Neural crest cell (in vitro differentiated cells): ENCODE measurements around the gene ACAD11. TPM values are rescaled to one million over a fixed set of nuclear protein-coding genes. Genes with fewer than 3 reads are reported as not detected.
A peak's percentile ranks its signal among the peaks of the same experiment; 100 is the strongest.

Source experiments
- DNase-seq: peaks from one replicate; pipeline ENCODE4 v3.0.0; 2021; ENCODE audit warnings: low read depth, mixed read lengths, low spot score
- H3K27ac Mint-ChIP-seq: one replicate; pipeline ENCODE4 v1.8.0; 2021; ENCODE audit warnings: mild to moderate bottlenecking, mixed read lengths; ENCODE audit not compliant: unreplicated experiment
- H3K27me3 Mint-ChIP-seq: 2 replicates; pipeline ENCODE4 v1.8.0; 2021; ENCODE audit warnings: low read depth, mild to moderate bottlenecking, mixed read lengths
- H3K36me3 Mint-ChIP-seq: 2 replicates; pipeline ENCODE4 v1.8.0; 2021; ENCODE audit warnings: low read depth, mild to moderate bottlenecking, mixed read lengths
- H3K4me1 Mint-ChIP-seq: 2 replicates; pipeline ENCODE4 v1.8.0; 2021; ENCODE audit warnings: mixed read lengths
- H3K4me3 Mint-ChIP-seq: one replicate; pipeline ENCODE4 v1.8.0; 2021; ENCODE audit warnings: mild to moderate bottlenecking, mixed read lengths
- H3K9me3 Mint-ChIP-seq: 2 replicates; pipeline ENCODE4 v1.8.0; 2021; ENCODE audit warnings: mixed read lengths
- total RNA-seq: library from RNA; stranded (reverse); gene quantifications from 2 replicates; pipeline ENCODE4 v1.2.1, GENCODE V29; 2021
- TF ChIP-seq, protein P1 (sequence below): fragments of 200-600 bp; sonication (generic); conservative IDR thresholded peaks from 2 replicates; pipeline ENCODE4 v1.5.0; 2021; ENCODE audit warnings: antibody characterized with exemption, mild to moderate bottlenecking

Gene ACAD11
- total RNA-seq, 1 donor from 2014 or later = 16.7 TPM

DNA sequence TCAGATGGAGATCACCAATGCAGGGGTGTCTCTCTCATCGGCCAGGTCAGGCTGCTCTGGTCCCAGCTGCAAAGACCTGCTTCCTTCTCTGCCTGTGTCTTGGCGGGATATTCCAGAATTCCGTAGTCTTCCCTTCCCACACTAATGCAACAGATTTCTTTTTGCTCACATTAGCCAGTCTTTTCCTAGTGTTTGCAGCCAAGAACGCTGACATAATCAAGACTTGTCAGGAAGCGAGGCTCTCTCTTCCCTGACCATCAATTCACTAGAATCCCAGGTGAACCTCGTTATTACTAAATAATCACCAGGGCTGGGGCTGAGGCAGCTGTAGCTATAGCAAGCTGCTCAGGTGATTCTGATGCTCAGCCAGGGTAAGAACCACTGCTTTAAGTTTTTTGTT is 105.8 kb downstream of the ACAD11 start:
- peak overlapping the region; percentile 46 for H3K27ac Mint-ChIP-seq
- no peak overlapping the region for H3K4me3 Mint-ChIP-seq
- TF ChIP-seq, protein P1, sequence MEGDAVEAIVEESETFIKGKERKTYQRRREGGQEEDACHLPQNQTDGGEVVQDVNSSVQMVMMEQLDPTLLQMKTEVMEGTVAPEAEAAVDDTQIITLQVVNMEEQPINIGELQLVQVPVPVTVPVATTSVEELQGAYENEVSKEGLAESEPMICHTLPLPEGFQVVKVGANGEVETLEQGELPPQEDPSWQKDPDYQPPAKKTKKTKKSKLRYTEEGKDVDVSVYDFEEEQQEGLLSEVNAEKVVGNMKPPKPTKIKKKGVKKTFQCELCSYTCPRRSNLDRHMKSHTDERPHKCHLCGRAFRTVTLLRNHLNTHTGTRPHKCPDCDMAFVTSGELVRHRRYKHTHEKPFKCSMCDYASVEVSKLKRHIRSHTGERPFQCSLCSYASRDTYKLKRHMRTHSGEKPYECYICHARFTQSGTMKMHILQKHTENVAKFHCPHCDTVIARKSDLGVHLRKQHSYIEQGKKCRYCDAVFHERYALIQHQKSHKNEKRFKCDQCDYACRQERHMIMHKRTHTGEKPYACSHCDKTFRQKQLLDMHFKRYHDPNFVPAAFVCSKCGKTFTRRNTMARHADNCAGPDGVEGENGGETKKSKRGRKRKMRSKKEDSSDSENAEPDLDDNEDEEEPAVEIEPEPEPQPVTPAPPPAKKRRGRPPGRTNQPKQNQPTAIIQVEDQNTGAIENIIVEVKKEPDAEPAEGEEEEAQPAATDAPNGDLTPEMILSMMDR = no peak
- H3K9me3 Mint-ChIP-seq = peaks cover 2% of the 10 kb centered on the region
- DNase-seq = no peak
- no peaks in the 10 kb centered on the region for H3K36me3 Mint-ChIP-seq
- peaks cover 7% of the 10 kb centered on the region for H3K4me1 Mint-ChIP-seq
- H3K27me3 Mint-ChIP-seq = no peaks in the 10 kb centered on the region

DNA sequence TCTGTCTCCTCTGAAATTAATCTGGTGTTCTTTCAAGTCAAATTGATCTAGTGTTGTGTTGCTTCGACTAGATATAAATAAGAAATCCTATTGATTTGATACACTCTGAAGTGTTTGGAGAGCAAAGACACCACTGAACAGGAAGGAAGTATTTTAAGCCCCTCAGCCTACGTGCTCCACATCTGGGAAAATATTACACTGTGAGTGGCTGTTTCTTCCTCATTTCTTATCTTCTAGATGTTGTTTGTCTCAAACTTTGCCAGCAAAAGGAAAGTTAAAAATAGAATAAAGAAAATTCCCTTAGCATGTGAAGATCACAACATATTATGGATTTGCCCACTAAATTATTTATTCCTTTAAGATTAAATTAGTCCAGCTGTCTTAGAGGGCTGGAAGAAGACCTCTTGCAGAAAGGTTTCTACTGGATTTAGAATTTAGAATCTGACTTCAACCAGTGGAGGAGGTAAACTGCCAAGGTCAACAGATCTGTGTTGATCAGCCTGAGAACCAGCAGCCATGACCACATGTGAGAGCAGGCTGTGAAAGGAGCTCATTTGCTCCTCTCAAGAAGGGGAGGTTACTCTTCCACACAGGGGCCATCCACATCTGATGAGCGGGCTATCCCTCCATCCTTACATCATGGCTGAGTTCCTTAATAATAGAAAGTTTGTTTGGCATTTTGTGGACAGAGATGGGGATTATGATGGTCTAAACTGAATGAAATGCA is 108.9 kb downstream of the ACAD11 start:
- Mint-ChIP-seq H3K27me3 (no peaks in the 10 kb centered on the region), H3K36me3 (no peaks in the 10 kb centered on the region), H3K4me3 (no peak overlapping the region), H3K4me1 (peaks cover 7% of the 10 kb centered on the region), H3K9me3 (peaks cover 2% of the 10 kb centered on the region), H3K27ac (no peak overlapping the region)
- no peak for DNase-seq
- TF ChIP-seq, protein P1 = no peak

DNA sequence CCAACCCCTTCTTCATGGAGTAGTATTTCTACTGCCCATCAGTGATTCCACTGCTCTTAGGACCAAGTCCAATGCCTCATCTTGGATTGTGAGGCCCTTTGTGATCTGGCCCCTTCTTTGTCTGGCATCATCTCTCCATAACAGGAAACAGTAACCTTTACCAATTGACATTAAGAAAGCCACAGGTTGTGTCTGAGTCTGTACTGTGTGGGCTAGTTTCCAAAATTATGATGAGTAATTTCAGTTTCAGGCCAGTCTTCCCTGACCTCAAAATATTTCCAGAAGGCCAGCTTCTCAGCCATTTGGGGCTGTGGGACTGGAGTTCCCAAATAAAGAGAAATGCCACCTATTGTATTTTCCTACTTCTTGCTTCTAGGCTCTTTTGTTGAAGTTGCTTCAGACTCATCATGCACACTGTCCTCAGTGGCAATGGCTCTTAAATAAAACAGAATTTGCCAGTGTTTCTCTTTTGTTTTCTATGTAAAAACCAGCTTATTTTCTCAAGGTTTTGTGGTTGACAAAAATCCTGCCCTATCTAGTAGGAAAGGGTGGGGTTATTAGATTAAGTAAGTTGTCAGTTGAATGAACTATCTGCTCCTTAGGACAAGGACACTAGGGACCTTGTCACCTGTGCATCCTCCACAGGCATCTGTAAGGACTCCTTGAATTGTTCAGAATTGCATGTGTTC is 109.6 kb downstream of the ACAD11 start:
- DNase-seq = no peak
- H3K9me3 Mint-ChIP-seq = peaks cover 2% of the 10 kb centered on the region
- H3K27me3 Mint-ChIP-seq = no peaks in the 10 kb centered on the region
- no peaks in the 10 kb centered on the region for H3K36me3 Mint-ChIP-seq
- H3K4me3 Mint-ChIP-seq = no peak overlapping the region
- TF ChIP-seq, protein P1 = no peak
- no peak overlapping the region for H3K27ac Mint-ChIP-seq
- H3K4me1 Mint-ChIP-seq = peaks cover 7% of the 10 kb centered on the region

DNA sequence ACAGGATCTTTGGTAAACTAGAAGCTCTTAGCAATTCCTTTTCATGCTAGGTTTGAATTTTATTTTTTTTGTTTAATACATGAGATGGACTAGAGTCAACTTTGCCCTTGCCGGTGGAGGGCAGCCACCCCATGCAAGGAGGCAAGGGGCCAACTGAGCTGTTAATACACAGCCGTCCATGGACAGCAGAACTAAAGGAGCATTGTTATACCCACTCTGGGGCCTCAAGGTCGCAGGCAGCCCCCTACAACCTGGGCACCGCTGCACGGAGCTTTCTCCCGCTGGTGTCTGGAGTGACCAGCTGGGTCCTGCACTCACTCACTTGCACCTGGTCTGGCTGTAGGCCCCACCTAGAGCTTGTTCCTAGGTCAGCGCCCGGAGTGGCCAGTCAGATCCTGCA is 110.4 kb downstream of the ACAD11 start:
- Mint-ChIP-seq H3K9me3 (peaks cover 2% of the 10 kb centered on the region), H3K36me3 (peaks cover 2% of the 10 kb centered on the region), H3K27ac (no peak overlapping the region), H3K27me3 (no peaks in the 10 kb centered on the region), H3K4me3 (no peak overlapping the region), H3K4me1 (peaks cover 3% of the 10 kb centered on the region)
- TF ChIP-seq, protein P1 = no peak
- DNase-seq = no peak

DNA sequence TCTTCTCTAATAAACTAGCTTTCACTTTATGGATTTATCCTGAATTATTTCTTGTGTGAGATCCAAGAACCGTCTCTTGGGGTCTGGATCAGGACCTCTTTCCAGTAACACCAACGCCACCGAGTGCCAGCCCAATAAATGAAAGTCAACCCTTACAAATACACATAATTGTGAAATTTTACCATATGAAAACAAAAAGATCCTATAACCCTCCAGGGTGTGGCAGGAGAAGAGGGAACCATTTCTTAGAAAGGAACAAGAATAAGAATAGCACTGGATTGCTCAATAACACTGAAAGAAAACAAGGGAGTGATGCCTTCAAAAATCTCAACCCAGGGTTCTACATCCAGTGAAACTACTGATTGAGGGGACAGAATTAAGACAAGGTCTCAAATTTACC is 114.1 kb downstream of the ACAD11 start:
- TF ChIP-seq, protein P1 = no peak
- no peak overlapping the region for H3K27ac Mint-ChIP-seq
- H3K36me3 Mint-ChIP-seq = peaks cover 8% of the 10 kb centered on the region

More for the DNA sequence above, 114.1 kb downstream of the ACAD11 start:
- peaks cover 3% of the 10 kb centered on the region for H3K4me1 Mint-ChIP-seq
- DNase-seq = no peak
- no peak overlapping the region for H3K4me3 Mint-ChIP-seq
- H3K9me3 Mint-ChIP-seq = peaks cover 2% of the 10 kb centered on the region
- H3K27me3 Mint-ChIP-seq = no peaks in the 10 kb centered on the region
